ENCODE measurements around the gene EVC. TPM values are rescaled to one million over a fixed set of nuclear protein-coding genes. Genes with fewer than 3 reads are reported as not detected.

Gene EVC
- total RNA-seq, 1 experiment from 2014 or later = not detected

- H3K4me3 Mint-ChIP-seq (ENCODE audit: unreplicated experiment) = no peak overlapping the region
- H3K9me3 Mint-ChIP-seq (ENCODE audit: unreplicated experiment) = no peaks in the 10 kb centered on the region
- no TSS peak for BruUV-seq (replicated peaks)
- ChIA-PET CTCF (interaction anchor here (0.6 kb wide), 1 partner anchor 68 kb away, joined by 3 read pairs; no protein-coding TSS in a partner anchor), POLR2A (no interaction called here)
- no peaks in the 10 kb centered on the region for H3K9me3 ChIP-seq
- H3K4me1 ChIP-seq = no peaks in the 10 kb centered on the region
- H3K4me1 Mint-ChIP-seq (ENCODE audit: low read depth, unreplicated experiment) = no peaks in the 10 kb centered on the region
- H3K27ac Mint-ChIP-seq (ENCODE audit: unreplicated experiment) = no peak overlapping the region
- TF ChIP-seq CTCF (IDR thresholded peaks at IDR 0.05; ENCODE audit: insufficient read depth in 1 of 2, low read depth in 1 of 2, low read length in 1 of 2, severe bottlenecking in 1 of 2, unreplicated experiment in 1 of 2) = no peak
- DNase-seq = no peak
- no peaks in the 10 kb centered on the region for H3K27me3 ChIP-seq (replicated peaks; ENCODE audit: control insufficient read depth, insufficient read depth, low read length)
- H3K36me3 ChIP-seq (ENCODE audit: control insufficient read depth, insufficient read depth, low read length) = no peaks in the 10 kb centered on the region
- intact Hi-C loops (cut with micrococcal nuclease; ENCODE audit: unreplicated experiment) = no loop called here
- peaks cover 14% of the 10 kb centered on the region for H3K27me3 Mint-ChIP-seq (ENCODE audit: insufficient read depth, unreplicated experiment)
- no peaks in the 10 kb centered on the region for H3K36me3 Mint-ChIP-seq (ENCODE audit: insufficient read depth, unreplicated experiment)
- H3K4me3 ChIP-seq (ENCODE audit: low read depth, low read length) = no peak overlapping the region
Observed at GRCh38 chr4:5826437-5827107, 115.6 kb downstream of the EVC start.

- CTCF ChIA-PET = interaction anchor here (0.6 kb wide), 1 partner anchor 67 kb away, joined by 3 read pairs; no protein-coding TSS in a partner anchor
- POLR2A ChIA-PET = no interaction called here
- BruUV-seq (replicated peaks) = no TSS peak
- Mint-ChIP-seq H3K27ac (ENCODE audit: unreplicated experiment) (no peak overlapping the region), H3K36me3 (ENCODE audit: insufficient read depth, unreplicated experiment) (no peaks in the 10 kb centered on the region), H3K9me3 (ENCODE audit: unreplicated experiment) (no peaks in the 10 kb centered on the region), H3K4me1 (ENCODE audit: low read depth, unreplicated experiment) (no peaks in the 10 kb centered on the region), H3K27me3 (ENCODE audit: insufficient read depth, unreplicated experiment) (peaks cover 14% of the 10 kb centered on the region), H3K4me3 (ENCODE audit: unreplicated experiment) (no peak overlapping the region)
- intact Hi-C loops (cut with micrococcal nuclease; ENCODE audit: unreplicated experiment) = no loop called here
- Histone ChIP-seq H3K9me3 (no peaks in the 10 kb centered on the region), H3K4me1 (no peaks in the 10 kb centered on the region), H3K36me3 (ENCODE audit: control insufficient read depth, insufficient read depth, low read length) (no peaks in the 10 kb centered on the region), H3K4me3 (ENCODE audit: low read depth, low read length) (no peak overlapping the region), H3K27me3 (replicated peaks; ENCODE audit: control insufficient read depth, insufficient read depth, low read length) (no peaks in the 10 kb centered on the region)
- no peak for DNase-seq
- no peak for TF ChIP-seq CTCF (IDR thresholded peaks at IDR 0.05; ENCODE audit: insufficient read depth in 1 of 2, low read depth in 1 of 2, low read length in 1 of 2, severe bottlenecking in 1 of 2, unreplicated experiment in 1 of 2)
Observed at GRCh38 chr4:5827108-5828004, 116.4 kb downstream of the EVC start.

GRCh38 chr4:5828005-5828391 is 117.0 kb downstream of the EVC start:
- no peaks in the 10 kb centered on the region for H3K4me1 ChIP-seq
- no peaks in the 10 kb centered on the region for H3K9me3 ChIP-seq
- no peak overlapping the region for H3K4me3 ChIP-seq (ENCODE audit: low read depth, low read length)
- ChIA-PET CTCF (no interaction called here), POLR2A (no interaction called here)
- H3K27me3 ChIP-seq (replicated peaks; ENCODE audit: control insufficient read depth, insufficient read depth, low read length) = no peaks in the 10 kb centered on the region
- intact Hi-C loops (cut with micrococcal nuclease; ENCODE audit: unreplicated experiment) = no loop called here
- no peak for DNase-seq
- BruUV-seq (replicated peaks) = no TSS peak
- Mint-ChIP-seq H3K36me3 (ENCODE audit: insufficient read depth, unreplicated experiment) (no peaks in the 10 kb centered on the region), H3K4me1 (ENCODE audit: low read depth, unreplicated experiment) (no peaks in the 10 kb centered on the region), H3K4me3 (ENCODE audit: unreplicated experiment) (no peak overlapping the region), H3K27ac (ENCODE audit: unreplicated experiment) (no peak overlapping the region), H3K27me3 (ENCODE audit: insufficient read depth, unreplicated experiment) (peaks cover 12% of the 10 kb centered on the region), H3K9me3 (ENCODE audit: unreplicated experiment) (no peaks in the 10 kb centered on the region)
- TF ChIP-seq CTCF (IDR thresholded peaks at IDR 0.05; ENCODE audit: insufficient read depth in 1 of 2, low read depth in 1 of 2, low read length in 1 of 2, severe bottlenecking in 1 of 2, unreplicated experiment in 1 of 2) = no peak
- no peaks in the 10 kb centered on the region for H3K36me3 ChIP-seq (ENCODE audit: control insufficient read depth, insufficient read depth, low read length)

All from Caco-2 (cell line).